GM12875 (cell line): ENCODE results near the gene NTN3.

Experiments
- H3K4me3 ChIP-seq: one replicate; pipeline ENCODE4 v1.5.1; 2011; ENCODE audit warnings: low read depth, low read length, control low read depth
- CTCF ChIP-seq: IDR thresholded peaks from 2 replicates; pipeline ENCODE4 v1.5.1; 2011; ENCODE audit warnings: low read depth, mild to moderate bottlenecking, control low read depth, inconsistent platforms, low read length, moderate library complexity, borderline replicate concordance; ENCODE audit not compliant: insufficient read depth

Gene NTN3

GRCh38 chr16:2427526-2427925 is 43.6 kb upstream of the NTN3 start:
- H3K4me3 ChIP-seq: no peak overlapping the region
- no peak for TF ChIP-seq CTCF

- peak overlapping the region; percentile 89 for H3K4me3 ChIP-seq
- peak; percentile 29; the same call in 1 of the 2 replicates for TF ChIP-seq CTCF
These were observed 42.9 kb upstream of the NTN3 start for GRCh38 chr16:2428051-2428783.

GRCh38 chr16:2428784-2429033 is 42.4 kb upstream of the NTN3 start:
- TF ChIP-seq CTCF: no peak

GRCh38 chr16:2429034-2429770 is 41.9 kb upstream of the NTN3 start, which contains the start of gene CCNF:
Gene CCNF, plus strand, starts transcription at chr16:2429447. Its CDS starts 35 bp downstream, at chr16:2429482.
- TF ChIP-seq CTCF: no peak
- H3K4me3 ChIP-seq: peak within 1 kb of the TSS; percentile 94

More at GRCh38 chr16:2428784-2429033, 42.4 kb upstream of the NTN3 start:
- H3K4me3 ChIP-seq: peak overlapping the region; percentile 89

- TF ChIP-seq CTCF: peak; percentile 25; the same call in 1 of the 2 replicates
- peak overlapping the region; percentile 94 for H3K4me3 ChIP-seq
These were observed 41.1 kb upstream of the NTN3 start for GRCh38 chr16:2429771-2430663.

- TF ChIP-seq CTCF: no peak; the same call in 1 of the 2 replicates
- no peak overlapping the region for H3K4me3 ChIP-seq
These were observed 38.8 kb upstream of the NTN3 start for GRCh38 chr16:2432286-2432685.
